GM12878 (cell line): ENCODE results near the gene PMF1. TPM values are rescaled to one million over a fixed set of nuclear protein-coding genes. Genes with fewer than 3 reads are reported as not detected.

Experiments
- BCL11A ChIP-seq: IDR thresholded peaks from 2 replicates; pipeline ENCODE4 v1.6.1; 2011; ENCODE audit warnings: low read depth, low read length
- CEBPB ChIP-seq, 2 experiments: fragments of 150-350 bp in 1 of 2; IDR thresholded peaks; 2 replicates each; pipeline ENCODE4 v1.6.1; 2012 to 2014; ENCODE audit warnings: low read depth in 2 of 2, low read length in 2 of 2, borderline replicate concordance in 1 of 2, inconsistent platforms in 1 of 2
- CUX1 ChIP-seq: IDR thresholded peaks from 2 replicates; pipeline ENCODE4 v1.6.1; 2012; ENCODE audit warnings: improper control_type of control experiment, low read depth, low read length; ENCODE audit not compliant: insufficient replicate concordance
- EP300 ChIP-seq, 2 experiments: fragments of 150-350 bp in 1 of 2; IDR thresholded peaks; 2 replicates each; pipeline ENCODE4 v1.6.1; 2011 to 2012; ENCODE audit warnings: low read depth in 2 of 2, low read length in 2 of 2, borderline replicate concordance in 1 of 2, improper control_type of control experiment in 1 of 2, inconsistent platforms in 1 of 2; ENCODE audit not compliant: control insufficient read depth in 1 of 2
- ETV6 ChIP-seq, 2 experiments: fragments of 450-650 bp in 1 of 2; IDR thresholded peaks in 1 of 2; conservative IDR thresholded peaks in 1 of 2; 2 replicates each; pipeline ENCODE4 v1.6.1; 2014; ENCODE audit warnings: antibody characterized with exemption in 1 of 2, borderline replicate concordance in 1 of 2, low read depth in 1 of 2, mild to moderate bottlenecking in 1 of 2, moderate library complexity in 1 of 2
- HDAC2 ChIP-seq: fragments of 200-600 bp; sonication (generic); IDR thresholded peaks from 2 replicates; pipeline ENCODE4 v1.6.1; 2017
- IRF5 ChIP-seq: fragments of 450-650 bp; IDR thresholded peaks from 2 replicates; pipeline ENCODE4 v1.6.1; 2017; ENCODE audit warnings: borderline replicate concordance
- MTA3 ChIP-seq: IDR thresholded peaks from 2 replicates; pipeline ENCODE4 v1.6.1; 2012; ENCODE audit warnings: low read length, inconsistent platforms, borderline replicate concordance
- NFIC ChIP-seq: IDR thresholded peaks from 2 replicates; pipeline ENCODE4 v1.6.1; 2012; ENCODE audit warnings: low read depth, mild to moderate bottlenecking, inconsistent platforms, low read length, moderate library complexity
- NFXL1 ChIP-seq: fragments of 450-650 bp; IDR thresholded peaks from 2 replicates; pipeline ENCODE4 v1.6.1; 2017; ENCODE audit warnings: antibody characterized with exemption, mild to moderate bottlenecking, borderline replicate concordance
- PKNOX1 ChIP-seq: fragments of 450-650 bp; IDR thresholded peaks from 2 replicates; pipeline ENCODE4 v1.6.1; 2016; ENCODE audit warnings: mild to moderate bottlenecking
- SMARCA5 ChIP-seq: fragments of 450-650 bp; IDR thresholded peaks from 2 replicates; pipeline ENCODE4 v1.6.1; 2017; ENCODE audit warnings: mild to moderate bottlenecking
- TAF1 ChIP-seq: IDR thresholded peaks from 2 replicates; pipeline ENCODE4 v1.6.1; 2011; ENCODE audit warnings: mild to moderate bottlenecking, low read depth, low read length, borderline replicate concordance
- TBL1XR1 ChIP-seq: IDR thresholded peaks from 2 replicates; pipeline ENCODE4 v1.6.1; 2012; ENCODE audit warnings: low read depth, low read length, improper control_type of control experiment
- YBX1 ChIP-seq: fragments of 450-650 bp; IDR thresholded peaks from 2 replicates; pipeline ENCODE4 v1.6.1; 2016; ENCODE audit warnings: antibody characterized with exemption
- ZNF24 ChIP-seq: fragments of 450-650 bp; IDR thresholded peaks from 2 replicates; pipeline ENCODE4 v1.6.1; 2017; ENCODE audit warnings: antibody characterized with exemption, mild to moderate bottlenecking
- ZNF592 ChIP-seq: fragments of 450-650 bp; IDR thresholded peaks from 2 replicates; pipeline ENCODE4 v1.6.1; 2017; ENCODE audit warnings: mild to moderate bottlenecking, moderate library complexity
- polyA plus RNA-seq, 11 experiments: library from polyadenylated mRNA; depleted of rRNA in 4 of 11; unstranded in 6 of 11; stranded (reverse) in 5 of 11; fragments of >200 nt; fragmentation: Nextera tagmentation in 4 of 11; fragmentation: Illumina TruSeq in 1 of 11; extraction: Ambion mirVana in 4 of 11; extraction: Trizol in 1 of 11; gene quantifications; 1 replicate in 1 of 11; 2 replicates in 10 of 11; pipeline versions ENCODE4 v1.2.1 to v1.2.3, GENCODE V29; 2011 to 2016; ENCODE audit warnings: inconsistent platforms in 2 of 11, missing spikeins in 2 of 11, low read depth in 1 of 11
- total RNA-seq, 4 experiments: library from RNA; depleted of rRNA in 3 of 4; stranded (reverse); fragments of >200 nt in 3 of 4; fragmentation: Illumina TruSeq in 1 of 4; extraction: Trizol in 1 of 4; gene quantifications; 2 replicates each; pipeline versions ENCODE4 v1.2.1 to v1.2.3, GENCODE V29; 2013 to 2021

The PMF1 gene
- total and polyA plus RNA-seq, 10 of the 15 experiments (the other 5 are each of a cell fraction or from before 2014, with no cell fraction given): 6.7 to 105 (median 67.3) TPM

- TF ChIP-seq ZNF592: no peak
- TF ChIP-seq BCL11A: peak; percentile 87
- no peak for TF ChIP-seq CUX1
- peak; percentile 97 for TF ChIP-seq NFIC
- TF ChIP-seq YBX1: no peak
- TF ChIP-seq NFXL1: no peak
- TF ChIP-seq MTA3: peak; percentile 89
- TF ChIP-seq HDAC2: no peak
- peak; percentile 48 for TF ChIP-seq PKNOX1
- peak; percentile 79 to 92 for TF ChIP-seq EP300 (IDR thresholded peaks at IDR 0.05; ENCODE audit: borderline replicate concordance in 1 of 2, control insufficient read depth in 1 of 2, low read depth in 2 of 2, low read length in 2 of 2)
- TF ChIP-seq SMARCA5: 0 out of 2 replicates have a peak, but pooled peaks have one; percentile 9
- TF ChIP-seq CEBPB (IDR thresholded peaks at IDR 0.05; ENCODE audit: borderline replicate concordance in 1 of 2, low read depth in 2 of 2, low read length in 2 of 2): 0 out of 4 replicates have a peak, but pooled peaks of 1 of the 2 experiments have one; percentile 52
- peak in 1 of 2 experiments; percentile 59; a peak in 1 of 4 replicates for TF ChIP-seq ETV6 (conservative IDR thresholded peaks at IDR 0.05 in 1 of 2, IDR thresholded peaks at IDR 0.05 in 1 of 2; ENCODE audit: borderline replicate concordance in 1 of 2, low read depth in 1 of 2)
- TF ChIP-seq IRF5: no peak
- peak; percentile 84; the same call in 1 of the 2 replicates for TF ChIP-seq TBL1XR1
- TF ChIP-seq ZNF24: peak; percentile 55; the same call in 1 of the 2 replicates
- no peak for TF ChIP-seq TAF1
Measured at GRCh38 chr1:156226116-156226538, 13.3 kb downstream of the PMF1 start (continued).
